ENCODE data around the gene MED31. TPM values are rescaled to one million over a fixed set of nuclear protein-coding genes. Genes with fewer than 3 reads are reported as not detected.
"Not testable (repeated sequence)": the region's sequence is repeated elsewhere in the genome, so short reads cannot be mapped to it uniquely, and the experiment has no call there.

MED31 gene
- total RNA-seq, 1 experiment from 2014 or later, result 12.8 TPM

DNA sequence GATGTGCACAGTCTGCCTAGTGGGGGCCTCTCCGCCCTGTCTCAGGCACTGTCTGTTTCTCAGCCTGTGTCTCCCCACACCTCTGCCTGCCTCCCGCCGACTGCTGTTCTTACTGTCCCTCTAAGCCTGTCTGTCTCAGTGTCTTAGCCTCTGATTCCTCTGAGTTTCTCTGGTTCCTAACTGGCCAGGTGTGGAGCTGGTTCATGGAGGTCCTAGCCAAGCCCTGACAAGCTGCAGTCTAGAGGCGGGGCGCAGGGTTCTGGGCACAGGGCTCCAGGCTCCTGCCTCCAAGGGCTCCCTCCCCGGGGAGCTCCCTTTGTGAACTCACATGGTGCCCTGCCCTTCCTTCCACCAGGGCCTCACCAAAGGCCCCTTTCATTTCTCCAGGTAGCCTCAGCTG lies 19.6 kb upstream of the MED31 start:
- H3K27me3 ChIP-seq (replicated peaks), result no peaks in the 10 kb centered on the region
- no peak overlapping the region for H3K4me3 ChIP-seq
- no peaks in the 10 kb centered on the region for H3K4me1 ChIP-seq (replicated peaks)
- no peaks in the 10 kb centered on the region for H3K9me3 ChIP-seq (replicated peaks)
- no peak for DNase-seq (ENCODE audit: low read depth in 1 of 2, low spot score in 2 of 2)
- no peaks in the 10 kb centered on the region for H3K36me3 ChIP-seq
- no peak overlapping the region for H3K27ac ChIP-seq

DNA sequence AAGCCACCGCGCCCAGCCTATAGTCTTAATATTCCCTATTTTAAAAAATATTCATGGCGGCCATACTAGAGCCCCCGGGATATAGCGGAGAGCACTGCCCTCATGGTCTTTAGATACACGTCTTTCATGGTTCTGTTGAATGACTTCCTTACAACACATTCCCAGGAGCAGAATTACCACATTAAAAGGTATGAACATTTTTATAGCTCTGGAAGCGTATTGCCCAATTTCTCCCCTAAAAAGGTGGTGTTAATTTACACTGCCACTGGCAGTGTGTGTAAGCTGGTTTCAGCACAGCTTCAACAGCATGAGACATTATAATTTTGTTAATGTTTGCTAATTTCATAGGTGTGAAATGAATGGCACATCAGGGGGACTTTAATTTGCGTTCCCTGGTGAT lies 19.2 kb upstream of the MED31 start:
- Histone ChIP-seq H3K27me3 (replicated peaks) (no peaks in the 10 kb centered on the region), H3K4me3 (no peak overlapping the region), H3K36me3 (no peaks in the 10 kb centered on the region), H3K4me1 (replicated peaks) (no peaks in the 10 kb centered on the region), H3K27ac (no peak overlapping the region), H3K9me3 (replicated peaks) (no peaks in the 10 kb centered on the region)
- no peak for DNase-seq (ENCODE audit: low read depth in 1 of 2, low spot score in 2 of 2)

DNA sequence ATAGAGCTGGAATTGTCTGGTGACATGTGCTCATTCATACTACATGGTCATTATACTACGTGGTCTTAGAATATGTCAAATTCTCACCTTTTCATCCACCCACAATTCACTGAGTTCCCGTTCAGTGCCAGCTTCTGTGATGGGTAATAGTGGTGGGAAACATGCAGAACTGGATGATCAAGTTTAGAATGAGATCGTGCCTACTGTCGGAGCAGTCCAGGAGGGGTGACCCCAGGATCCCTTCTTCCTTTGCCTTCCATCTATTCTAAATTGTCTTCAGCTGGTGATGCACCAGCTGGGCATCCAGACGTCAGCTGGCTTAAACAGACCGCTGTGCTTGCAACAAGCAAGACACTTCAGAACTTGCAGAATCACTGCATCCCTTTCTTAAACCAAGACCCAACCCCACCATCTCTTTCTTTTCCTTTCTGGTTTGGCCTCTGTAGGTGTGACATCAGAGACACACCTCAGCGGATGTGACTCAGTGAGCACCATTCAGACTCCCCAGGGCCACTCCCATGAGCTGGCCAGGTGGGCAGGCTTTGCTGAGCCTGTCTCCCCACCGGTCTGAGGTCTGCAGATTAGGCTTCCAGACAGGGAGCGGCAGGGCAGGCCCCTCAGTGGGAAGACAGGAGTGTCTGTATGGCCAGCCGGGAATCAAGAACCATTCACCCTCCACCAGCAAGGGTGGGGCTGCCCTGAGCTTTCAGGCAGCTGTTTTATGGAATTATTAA lies 18.2 kb upstream of the MED31 start:
- H3K9me3 ChIP-seq (replicated peaks), result no peaks in the 10 kb centered on the region
- no peaks in the 10 kb centered on the region for H3K4me1 ChIP-seq (replicated peaks)
- DNase-seq (ENCODE audit: low read depth in 1 of 2, low spot score in 2 of 2), result no peak
- no peaks in the 10 kb centered on the region for H3K27me3 ChIP-seq (replicated peaks)
- H3K4me3 ChIP-seq, result no peak overlapping the region
- H3K27ac ChIP-seq, result no peak overlapping the region
- H3K36me3 ChIP-seq, result no peaks in the 10 kb centered on the region

DNA sequence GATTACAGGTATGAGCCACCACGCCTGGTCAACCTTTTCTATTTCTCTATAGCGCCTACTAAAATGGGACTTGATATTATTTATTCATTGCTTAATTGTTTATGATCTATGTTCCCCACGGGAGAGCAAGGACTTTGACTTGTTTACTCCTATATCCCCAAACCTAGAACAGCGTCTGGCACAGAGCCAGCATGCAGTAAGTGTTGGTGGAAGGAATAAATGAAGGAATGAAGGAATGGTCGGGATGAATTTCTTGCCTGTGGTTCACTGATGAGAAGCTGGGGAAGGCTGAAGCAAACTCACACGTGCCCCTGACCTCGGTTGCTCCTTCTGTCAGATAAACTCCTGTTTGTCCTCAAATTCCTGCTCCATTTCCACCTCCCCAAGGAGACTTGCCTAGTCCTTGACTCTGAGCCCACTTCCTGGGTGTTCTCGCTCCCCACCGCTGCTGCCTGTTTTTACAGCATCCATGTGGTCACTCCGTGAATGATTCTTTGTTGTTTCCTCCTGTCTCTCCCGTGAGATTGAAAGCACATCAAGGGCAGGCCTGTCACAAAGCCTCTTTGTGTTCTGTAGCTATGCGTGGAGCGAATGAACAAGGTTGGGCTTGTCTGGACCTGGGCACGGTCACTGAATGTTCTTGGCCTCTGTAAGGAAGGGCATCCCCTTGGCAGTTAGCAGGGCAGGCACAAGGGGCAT lies 17.5 kb upstream of the MED31 start:
- H3K4me1 ChIP-seq (replicated peaks), result no peaks in the 10 kb centered on the region

DNA sequence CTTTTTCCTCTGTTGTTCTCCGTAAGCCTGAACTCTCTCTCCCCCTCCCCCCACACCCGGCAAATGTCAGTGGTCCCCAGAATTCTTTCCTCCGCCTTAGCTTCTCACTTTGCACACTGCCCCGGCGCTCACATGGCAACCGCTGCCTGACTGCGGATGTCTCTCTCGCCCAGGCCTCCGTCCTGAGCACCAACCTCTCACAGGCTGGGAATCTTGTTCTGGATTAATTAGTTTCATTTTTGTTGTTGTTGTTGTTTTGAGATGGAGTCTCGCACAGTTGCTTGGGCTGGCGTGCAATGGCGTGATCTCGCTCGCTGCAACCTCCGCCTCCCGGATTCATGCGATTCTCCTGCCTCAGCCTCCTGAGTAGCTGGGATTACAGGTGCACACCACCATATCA lies 16.8 kb upstream of the MED31 start:
- no peaks in the 10 kb centered on the region for H3K4me1 ChIP-seq (replicated peaks)
- H3K27me3 ChIP-seq (replicated peaks), result no peaks in the 10 kb centered on the region
- no peak overlapping the region for H3K27ac ChIP-seq
- H3K4me3 ChIP-seq, result no peak overlapping the region
- H3K9me3 ChIP-seq (replicated peaks), result no peaks in the 10 kb centered on the region
- no peak for DNase-seq (ENCODE audit: low read depth in 1 of 2, low spot score in 2 of 2)
- no peaks in the 10 kb centered on the region for H3K36me3 ChIP-seq

More for the DNA sequence above, 17.5 kb upstream of the MED31 start:
- Histone ChIP-seq H3K36me3 (no peaks in the 10 kb centered on the region), H3K27ac (no peak overlapping the region), H3K4me3 (no peak overlapping the region), H3K9me3 (replicated peaks) (no peaks in the 10 kb centered on the region), H3K27me3 (replicated peaks) (no peaks in the 10 kb centered on the region)
- no peak for DNase-seq (ENCODE audit: low read depth in 1 of 2, low spot score in 2 of 2)

DNA sequence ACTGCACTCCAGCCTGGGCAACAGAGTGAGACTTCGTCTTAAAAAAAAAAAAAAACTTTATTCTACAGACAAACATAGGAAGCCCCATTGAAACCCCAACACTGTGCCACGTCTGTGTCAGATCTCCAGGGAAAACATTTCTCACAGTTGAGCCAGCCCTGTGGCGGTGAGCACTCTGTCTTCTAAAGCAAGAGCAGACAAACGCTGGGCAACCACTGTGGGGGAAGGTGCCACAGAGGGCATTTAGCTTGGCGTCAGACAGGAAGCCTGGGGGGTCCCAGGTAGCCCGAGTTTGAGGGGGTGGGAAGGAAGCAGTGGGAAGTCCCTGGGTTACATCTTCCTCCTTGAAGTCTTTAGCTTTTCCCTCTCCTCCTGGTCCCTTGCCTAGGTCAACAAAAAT lies 16.1 kb upstream of the MED31 start:
- no peak for DNase-seq (ENCODE audit: low read depth in 1 of 2, low spot score in 2 of 2)
- Histone ChIP-seq H3K4me1 (replicated peaks) (no peaks in the 10 kb centered on the region), H3K27me3 (replicated peaks) (peaks cover 6% of the 10 kb centered on the region), H3K9me3 (replicated peaks) (no peaks in the 10 kb centered on the region), H3K4me3 (no peak overlapping the region), H3K27ac (no peak overlapping the region), H3K36me3 (no peaks in the 10 kb centered on the region)

DNA sequence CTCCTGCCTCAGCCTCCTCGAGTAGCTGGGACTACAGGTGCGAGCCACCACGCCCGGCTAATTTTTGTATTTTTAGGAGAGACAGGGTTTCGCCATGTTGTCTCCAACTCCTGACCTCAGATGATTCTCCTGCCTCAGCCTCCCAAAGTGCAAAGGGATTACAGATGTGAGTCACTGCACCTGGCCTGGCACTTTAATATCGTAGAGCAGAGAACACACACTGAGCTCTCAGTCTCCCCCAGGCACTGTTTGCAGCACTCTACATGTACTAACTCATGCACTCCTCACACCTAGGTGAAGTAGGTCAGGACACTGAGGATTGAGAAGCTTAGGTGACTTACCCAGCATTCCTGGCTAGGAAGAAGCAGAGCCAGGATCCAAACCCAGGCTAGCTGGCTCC lies 15.2 kb upstream of the MED31 start:
- no peaks in the 10 kb centered on the region for H3K36me3 ChIP-seq
- no peak overlapping the region for H3K27ac ChIP-seq
- H3K4me3 ChIP-seq, result no peak overlapping the region
- DNase-seq (ENCODE audit: low read depth in 1 of 2, low spot score in 2 of 2), result no peak
- peaks cover 14% of the 10 kb centered on the region for H3K27me3 ChIP-seq (replicated peaks)
- H3K4me1 ChIP-seq (replicated peaks), result no peaks in the 10 kb centered on the region
- no peaks in the 10 kb centered on the region for H3K9me3 ChIP-seq (replicated peaks)

DNA sequence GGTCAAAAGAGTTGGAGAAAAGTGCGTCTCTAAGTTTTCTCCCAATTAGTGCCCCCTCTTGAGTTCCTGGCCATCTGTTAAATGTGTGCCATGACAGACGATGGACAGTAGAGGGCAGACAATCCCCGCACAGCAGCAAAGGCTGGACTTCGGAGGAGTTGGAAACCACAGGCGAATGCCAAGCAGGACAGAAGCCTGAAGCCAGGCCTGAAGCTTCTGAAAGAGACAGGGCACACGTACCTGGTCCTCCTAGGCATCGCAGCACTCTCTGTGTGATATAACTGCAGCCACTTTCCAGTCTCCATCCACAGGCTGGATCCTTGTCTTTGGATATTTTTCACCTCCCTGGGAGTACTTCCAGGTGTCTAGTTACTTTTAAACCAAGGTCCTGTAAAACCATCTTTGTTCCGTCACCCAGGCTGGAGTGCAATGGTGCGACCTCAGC lies 14.7 kb upstream of the MED31 start:
- H3K9me3 ChIP-seq (replicated peaks), result no peaks in the 10 kb centered on the region
- H3K27me3 ChIP-seq (replicated peaks), result peaks cover 17% of the 10 kb centered on the region
- H3K36me3 ChIP-seq, result no peaks in the 10 kb centered on the region
- no peak overlapping the region for H3K4me3 ChIP-seq
- peak; percentile 66 to 73 for DNase-seq (ENCODE audit: low read depth in 1 of 2, low spot score in 2 of 2)
- H3K27ac ChIP-seq, result no peak overlapping the region
- H3K4me1 ChIP-seq (replicated peaks), result no peaks in the 10 kb centered on the region

DNA sequence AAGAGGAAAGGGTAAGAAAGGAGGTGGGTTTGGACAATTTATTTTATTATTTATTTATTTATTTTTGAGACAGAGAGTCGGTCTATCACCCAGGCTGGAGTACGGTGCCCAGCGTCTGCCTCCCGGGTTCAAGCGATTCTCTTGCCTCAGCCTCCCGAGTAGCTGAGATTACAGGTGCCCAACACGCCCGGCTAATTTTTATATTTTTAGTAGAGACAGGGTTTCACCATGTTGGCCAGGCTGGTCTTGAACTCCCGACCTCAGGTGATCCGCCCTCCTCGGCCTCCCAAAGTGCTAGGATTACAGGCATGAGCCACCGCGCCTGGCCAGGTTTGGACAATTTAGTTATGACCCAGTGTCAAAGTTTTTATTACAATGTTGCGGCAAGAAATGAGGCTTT lies 11.8 kb upstream of the MED31 start:
- H3K27me3 ChIP-seq (replicated peaks), result peaks cover 17% of the 10 kb centered on the region
- not testable (repeated sequence) for H3K9me3 ChIP-seq (replicated peaks); DNase-seq (ENCODE audit: low read depth in 1 of 2, low spot score in 2 of 2); H3K27ac ChIP-seq; H3K4me3 ChIP-seq; H3K36me3 ChIP-seq; H3K4me1 ChIP-seq (replicated peaks)

DNA sequence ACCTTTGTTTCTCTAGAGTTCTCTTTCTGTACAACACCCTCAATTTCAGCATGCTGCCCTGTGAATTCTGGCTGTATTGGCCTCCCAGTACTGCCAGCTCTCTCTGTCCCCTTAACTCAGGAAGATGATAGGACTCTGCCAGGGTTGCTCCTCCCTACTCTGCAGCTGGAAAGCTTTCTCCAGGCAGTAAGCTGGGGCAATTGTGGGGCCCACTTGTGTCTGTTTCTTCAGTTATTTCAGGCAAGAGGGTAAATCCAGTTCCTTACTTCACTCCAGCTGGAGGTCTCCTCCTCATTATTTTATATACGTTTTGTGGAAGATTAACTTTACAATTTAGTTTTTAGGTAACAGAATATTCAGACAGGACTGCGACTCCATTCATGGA lies 10.1 kb upstream of the MED31 start:
- H3K27me3 ChIP-seq (replicated peaks), result peaks cover 17% of the 10 kb centered on the region
- no peak overlapping the region for H3K4me3 ChIP-seq
- no peaks in the 10 kb centered on the region for H3K36me3 ChIP-seq
- no peak for DNase-seq (ENCODE audit: low read depth in 1 of 2, low spot score in 2 of 2)
- H3K4me1 ChIP-seq (replicated peaks), result no peaks in the 10 kb centered on the region
- no peak overlapping the region for H3K27ac ChIP-seq
- no peaks in the 10 kb centered on the region for H3K9me3 ChIP-seq (replicated peaks)

DNA sequence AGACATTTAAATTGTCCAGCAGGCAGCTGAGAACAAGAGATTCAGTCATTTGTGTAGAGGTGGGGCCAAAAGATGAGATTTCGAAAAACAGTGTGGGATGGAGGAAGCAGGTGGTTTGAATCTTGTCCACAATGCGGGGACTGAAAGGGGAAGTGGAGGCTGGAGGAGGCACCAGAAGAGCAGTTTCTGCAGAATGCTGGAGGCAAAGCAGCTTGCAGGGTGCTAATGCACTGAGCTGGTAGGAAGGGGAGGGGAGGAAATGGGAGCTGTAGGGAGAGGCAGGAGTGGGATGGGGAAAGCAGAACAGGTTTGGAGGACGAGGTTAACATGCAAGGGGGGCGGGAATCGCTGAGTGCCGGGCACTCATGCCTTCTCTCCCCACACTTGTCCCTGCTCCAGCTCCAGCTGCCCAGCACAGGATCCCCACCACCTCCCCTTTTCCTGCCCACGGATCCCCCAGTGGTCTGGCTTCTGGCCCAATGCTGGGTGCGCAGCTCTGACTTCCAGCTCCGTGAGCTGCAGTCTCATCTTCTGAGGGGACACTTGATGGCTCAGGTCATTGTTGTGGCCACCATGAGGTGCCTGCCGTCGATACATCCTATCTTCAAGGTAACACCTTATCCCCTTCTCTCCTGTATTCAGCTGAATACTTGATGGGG lies 9.5 kb upstream of the MED31 start:
- Histone ChIP-seq H3K36me3 (no peaks in the 10 kb centered on the region), H3K4me1 (replicated peaks) (no peaks in the 10 kb centered on the region), H3K27ac (no peak overlapping the region), H3K27me3 (replicated peaks) (peaks cover 17% of the 10 kb centered on the region), H3K9me3 (replicated peaks) (no peaks in the 10 kb centered on the region), H3K4me3 (no peak overlapping the region)
- DNase-seq (ENCODE audit: low read depth in 1 of 2, low spot score in 2 of 2), result no peak

DNA sequence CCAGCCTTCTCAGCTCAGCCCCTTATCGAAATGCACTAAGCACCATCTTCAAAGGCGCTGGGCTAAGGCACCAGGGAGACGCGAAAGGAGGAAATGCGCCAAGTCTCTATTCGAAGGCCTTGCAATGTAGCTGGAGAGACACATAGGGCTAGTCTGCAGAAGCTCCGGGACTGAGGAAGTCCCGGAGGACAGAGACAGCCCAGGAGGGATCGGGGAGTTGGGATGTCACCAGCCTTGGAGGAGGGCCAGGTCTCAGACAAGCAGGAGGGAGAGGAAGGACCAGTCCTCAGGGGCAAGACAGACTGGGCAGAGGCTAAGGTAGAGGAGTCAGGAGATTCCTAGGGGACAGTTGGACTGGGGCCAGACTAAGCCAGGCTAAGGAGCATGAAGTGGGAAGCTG lies 8.7 kb upstream of the MED31 start:
- no peak for DNase-seq (ENCODE audit: low read depth in 1 of 2, low spot score in 2 of 2)
- H3K27ac ChIP-seq, result no peak overlapping the region
- H3K4me1 ChIP-seq (replicated peaks), result no peaks in the 10 kb centered on the region
- H3K27me3 ChIP-seq (replicated peaks), result peaks cover 17% of the 10 kb centered on the region
- H3K36me3 ChIP-seq, result no peaks in the 10 kb centered on the region
- H3K4me3 ChIP-seq, result no peak overlapping the region
- no peaks in the 10 kb centered on the region for H3K9me3 ChIP-seq (replicated peaks)

DNA sequence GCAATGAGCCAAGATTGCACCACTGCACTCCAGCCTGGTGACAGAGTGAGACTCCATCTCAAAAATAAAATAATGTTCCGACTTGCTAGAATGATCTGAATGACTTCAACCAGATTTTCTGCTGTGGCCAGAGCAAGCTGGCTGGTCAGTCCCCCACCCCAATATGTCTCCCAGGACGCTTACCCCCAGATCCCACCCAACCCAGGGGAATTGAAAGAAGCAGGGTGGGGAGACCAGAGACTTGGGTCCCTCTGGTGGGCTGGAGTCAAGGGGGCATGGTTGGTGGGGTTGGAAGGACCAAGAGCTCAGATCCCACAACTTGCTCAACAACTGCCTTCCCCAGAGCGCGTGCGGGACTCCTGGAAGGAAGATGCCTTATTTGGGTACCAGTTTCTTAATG lies 7.0 kb upstream of the MED31 start:
- not testable (repeated sequence) for H3K36me3 ChIP-seq; H3K27ac ChIP-seq; H3K4me1 ChIP-seq (replicated peaks); H3K9me3 ChIP-seq (replicated peaks); H3K4me3 ChIP-seq; DNase-seq (ENCODE audit: low read depth in 1 of 2, low spot score in 2 of 2)
- H3K27me3 ChIP-seq (replicated peaks), result peaks cover 17% of the 10 kb centered on the region

DNA sequence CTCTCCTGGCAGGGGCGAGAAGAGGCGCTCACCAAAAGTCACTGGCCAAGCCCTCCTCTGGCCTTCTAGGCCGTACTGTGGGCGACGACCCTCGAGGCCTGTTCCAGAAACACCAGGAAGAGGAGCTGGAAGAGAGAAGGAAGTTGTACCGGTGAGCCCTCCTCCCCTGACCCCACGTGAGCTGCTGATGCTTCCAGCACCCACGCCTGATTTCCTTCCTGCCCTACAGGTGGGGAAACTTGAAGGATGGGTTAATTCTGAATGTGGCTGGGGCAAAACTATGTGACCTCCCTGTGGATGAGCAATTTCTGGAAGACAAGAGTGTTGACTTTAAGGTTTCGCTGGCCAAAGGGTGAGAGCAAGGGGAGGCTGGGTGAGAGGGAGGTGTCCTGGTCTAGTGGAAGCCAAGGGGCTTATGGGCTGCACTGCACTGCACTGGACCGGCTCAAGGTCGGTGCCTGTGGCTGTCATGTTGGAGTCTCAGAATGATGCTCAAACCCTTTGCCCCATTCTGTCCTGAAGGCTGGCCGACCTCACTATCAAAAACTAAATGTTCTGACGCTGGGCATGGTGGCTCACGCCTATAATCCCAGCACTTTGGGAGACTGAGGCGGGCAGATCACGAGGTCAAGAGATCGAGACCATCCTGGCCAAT lies 6.4 kb upstream of the MED31 start:
- peaks cover 3% of the 10 kb centered on the region for H3K4me1 ChIP-seq (replicated peaks)
- no peaks in the 10 kb centered on the region for H3K9me3 ChIP-seq (replicated peaks)
- H3K27me3 ChIP-seq (replicated peaks), result peaks cover 13% of the 10 kb centered on the region
- DNase-seq (ENCODE audit: low read depth in 1 of 2, low spot score in 2 of 2), result no peak
- no peak overlapping the region for H3K27ac ChIP-seq
- H3K36me3 ChIP-seq, result no peaks in the 10 kb centered on the region
- H3K4me3 ChIP-seq, result no peak overlapping the region

Data from SJSA1 (cell line).